Pancreas (tissue), 10 donors: Measurements from ENCODE around the gene FOXF2. TPM values are rescaled to one million over a fixed set of nuclear protein-coding genes. Genes with fewer than 3 reads are reported as not detected.
A peak's percentile ranks its signal among the peaks of the same experiment; 100 is the strongest.

Experiments used
- ATAC-seq, 4 donors: fragments of 200-7000 bp; cut with Tn5 transposase; one replicate each; pipeline versions ENCODE4 v1.8.0 to v1.9.1; 2020; ENCODE audit warnings: mild to moderate bottlenecking in 4 of 4, moderate library complexity in 4 of 4
- DNase-seq, 6 donors: peaks; one replicate each; pipeline ENCODE4 v3.0.0-alpha.2; 2020
- FAIRE-seq: peaks from 2 replicates; lab custom pipeline; 2012; peaks lifted over from hg19 to GRCh38; lab: Jason Lieb, UNC
- H3K27ac ChIP-seq, 4 donors: fragments of 200-600 bp; sonication (generic); 1 replicate in 3 of 4; 2 replicates in 1 of 4; pipeline versions ENCODE4 v1.5.0 to v1.8.0; 2020
- H3K27me3 ChIP-seq, 4 donors: fragments of 200-600 bp; one replicate each; pipeline ENCODE4 v1.8.0; 2021
- H3K36me3 ChIP-seq, 3 donors: fragments of 200-600 bp; sonication (generic) in 1 of 3; one replicate each; pipeline versions ENCODE4 v1.5.0 to v1.8.0; 2020 to 2021
- H3K4me1 ChIP-seq, 3 donors: fragments of 200-600 bp; one replicate each; pipeline ENCODE4 v1.8.0; 2021
- H3K4me3 ChIP-seq, 4 donors: fragments of 200-600 bp; sonication (generic) in 2 of 4; one replicate each; pipeline versions ENCODE4 v1.5.0 to v1.8.0; 2020 to 2021
- H3K9me3 ChIP-seq, 4 donors: fragments of 200-600 bp; one replicate each; pipeline ENCODE4 v1.8.0; 2021
- WGBS, 2 donors: extraction: QIAGEN DNeasy Blood & Tissue Kit; methylation state at CpG; one replicate each; pipeline ENCODE4 v1.1.7; 2013; 5-methylcytosine and 5-hydroxymethylcytosine counted together
- intact Hi-C, 3 donors: fragments of 100-400 bp; cut with DNase I; formaldehyde crosslinking; loops; one replicate each; pipeline versions ENCODE4 v1.11.1 to v1.14.2; 2022
- polyA plus RNA-seq, 2 donors: library from polyadenylated mRNA; stranded (reverse); fragments of 200-250 nt; gene quantifications; one replicate each; pipeline ENCODE4 v1.2.3, GENCODE V29; 2013
- total RNA-seq, 6 donors: library from RNA; stranded (reverse); fragmentation: NEBNext Ultra II Directional in 4 of 6; extraction: Animal tissue kit (Norgen Biotek cat#: 25700) in 4 of 6; gene quantifications; one replicate each; pipeline versions ENCODE4 v1.2.1 to v1.2.4, GENCODE V29; 2021 to 2023
- TF ChIP-seq, protein P1 (sequence below), 4 donors: fragments of 200-600 bp; sonication (generic) in 3 of 4; IDR thresholded peaks; one replicate each; pipeline versions ENCODE4 v1.5.0 to v1.8.0; 2021; ENCODE audit warnings: antibody characterized with exemption in 4 of 4
- donor health status: healthy with polysubstance abuse.
- donor health status: DM: no; HTN: no; CAD: no; lungs with moderate emphysema.
- donor health status: DM: no; HTN: no; CAD: no.
- donor health status: control.
- donor health status: control.
- donor health status: Bipolar disorder and iron deficiency.
- donor health status: DM: yes; HTN: yes; CAD: no.
- donor health status: DM: no; HTN: no; CAD: no.
- donor health status: DM: no; HTN: no; CAD: no.
- donor health status: DM: yes; HTN: yes; CAD: no.

FOXF2 gene
- total and polyA plus RNA-seq, 8 donors, result 0.12 to 0.90 (median 0.35) TPM

DNA sequence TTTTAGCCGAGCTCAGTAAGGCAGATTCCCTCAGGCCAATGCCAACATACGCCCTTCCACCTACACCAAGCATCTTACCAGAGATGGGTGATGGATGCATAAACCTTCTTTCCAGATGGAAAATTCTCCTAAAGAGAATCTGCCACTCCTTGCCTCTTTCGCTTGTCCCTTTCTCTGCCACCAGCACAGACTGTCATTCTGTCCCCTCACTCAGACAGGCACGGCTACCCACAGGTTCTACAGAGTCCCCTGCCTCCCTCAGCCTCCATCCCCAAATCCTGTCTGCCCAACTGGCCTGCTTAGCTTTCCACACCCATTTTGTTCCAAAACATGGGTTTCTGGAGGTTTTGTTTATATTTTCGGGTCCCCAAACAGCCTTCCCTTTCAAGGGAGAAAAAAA is 12.7 kb upstream of the FOXF2 start:
- Histone ChIP-seq H3K27me3 (peaks cover 5 to 49% (median 20%) of the 10 kb centered on the region in 4 donors), H3K4me1 (peaks cover 0 to 12% (median 12%) of the 10 kb centered on the region in 3 donors), H3K27ac (no peak overlapping the region), H3K4me3 (no peak overlapping the region), H3K36me3 (no peaks in the 10 kb centered on the region), H3K9me3 (no peaks in the 10 kb centered on the region)
- DNase-seq, result no peak
- no peak for FAIRE-seq
- intact Hi-C loops, result no loop called here
- ATAC-seq, result no peak
- TF ChIP-seq, protein P1, sequence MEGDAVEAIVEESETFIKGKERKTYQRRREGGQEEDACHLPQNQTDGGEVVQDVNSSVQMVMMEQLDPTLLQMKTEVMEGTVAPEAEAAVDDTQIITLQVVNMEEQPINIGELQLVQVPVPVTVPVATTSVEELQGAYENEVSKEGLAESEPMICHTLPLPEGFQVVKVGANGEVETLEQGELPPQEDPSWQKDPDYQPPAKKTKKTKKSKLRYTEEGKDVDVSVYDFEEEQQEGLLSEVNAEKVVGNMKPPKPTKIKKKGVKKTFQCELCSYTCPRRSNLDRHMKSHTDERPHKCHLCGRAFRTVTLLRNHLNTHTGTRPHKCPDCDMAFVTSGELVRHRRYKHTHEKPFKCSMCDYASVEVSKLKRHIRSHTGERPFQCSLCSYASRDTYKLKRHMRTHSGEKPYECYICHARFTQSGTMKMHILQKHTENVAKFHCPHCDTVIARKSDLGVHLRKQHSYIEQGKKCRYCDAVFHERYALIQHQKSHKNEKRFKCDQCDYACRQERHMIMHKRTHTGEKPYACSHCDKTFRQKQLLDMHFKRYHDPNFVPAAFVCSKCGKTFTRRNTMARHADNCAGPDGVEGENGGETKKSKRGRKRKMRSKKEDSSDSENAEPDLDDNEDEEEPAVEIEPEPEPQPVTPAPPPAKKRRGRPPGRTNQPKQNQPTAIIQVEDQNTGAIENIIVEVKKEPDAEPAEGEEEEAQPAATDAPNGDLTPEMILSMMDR (IDR thresholded peaks at IDR 0.05), result no peak
- WGBS, 2 donors, result 43 to 51% methylated on average over 5 of the region's 5 CpGs

DNA sequence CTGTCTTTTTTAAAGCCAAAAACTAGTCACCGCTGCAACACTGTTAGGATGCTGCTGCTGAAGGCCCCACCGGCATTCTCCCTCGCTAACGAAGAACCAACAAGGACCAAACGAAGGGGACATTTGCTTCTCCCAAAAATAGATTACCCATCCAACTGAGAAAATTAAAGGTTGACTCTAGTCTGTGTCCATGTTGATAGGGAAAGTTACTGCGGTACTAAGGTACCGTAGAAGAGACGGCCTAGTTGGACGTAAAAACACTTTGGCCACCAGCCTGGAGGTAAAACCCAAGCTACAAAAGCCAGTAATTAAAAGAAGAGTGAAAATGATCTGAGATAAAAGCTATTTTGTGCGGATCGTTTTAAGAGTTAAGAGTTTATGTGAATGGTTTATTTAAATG is 11.8 kb upstream of the FOXF2 start:
- intact Hi-C loops, result no loop called here
- 39 to 45% methylated on average over 11 of the region's 11 CpGs for WGBS, 2 donors
- DNase-seq (no peak), ATAC-seq (no peak), FAIRE-seq (no peak)
- TF ChIP-seq, protein P1 (IDR thresholded peaks at IDR 0.05), result no peak
- Histone ChIP-seq H3K27ac (no peak overlapping the region), H3K9me3 (no peaks in the 10 kb centered on the region), H3K27me3 (peaks cover 6 to 56% (median 23%) of the 10 kb centered on the region in 4 donors), H3K4me1 (peaks cover 0 to 15% (median 13%) of the 10 kb centered on the region in 3 donors), H3K4me3 (no peak overlapping the region), H3K36me3 (no peaks in the 10 kb centered on the region)

DNA sequence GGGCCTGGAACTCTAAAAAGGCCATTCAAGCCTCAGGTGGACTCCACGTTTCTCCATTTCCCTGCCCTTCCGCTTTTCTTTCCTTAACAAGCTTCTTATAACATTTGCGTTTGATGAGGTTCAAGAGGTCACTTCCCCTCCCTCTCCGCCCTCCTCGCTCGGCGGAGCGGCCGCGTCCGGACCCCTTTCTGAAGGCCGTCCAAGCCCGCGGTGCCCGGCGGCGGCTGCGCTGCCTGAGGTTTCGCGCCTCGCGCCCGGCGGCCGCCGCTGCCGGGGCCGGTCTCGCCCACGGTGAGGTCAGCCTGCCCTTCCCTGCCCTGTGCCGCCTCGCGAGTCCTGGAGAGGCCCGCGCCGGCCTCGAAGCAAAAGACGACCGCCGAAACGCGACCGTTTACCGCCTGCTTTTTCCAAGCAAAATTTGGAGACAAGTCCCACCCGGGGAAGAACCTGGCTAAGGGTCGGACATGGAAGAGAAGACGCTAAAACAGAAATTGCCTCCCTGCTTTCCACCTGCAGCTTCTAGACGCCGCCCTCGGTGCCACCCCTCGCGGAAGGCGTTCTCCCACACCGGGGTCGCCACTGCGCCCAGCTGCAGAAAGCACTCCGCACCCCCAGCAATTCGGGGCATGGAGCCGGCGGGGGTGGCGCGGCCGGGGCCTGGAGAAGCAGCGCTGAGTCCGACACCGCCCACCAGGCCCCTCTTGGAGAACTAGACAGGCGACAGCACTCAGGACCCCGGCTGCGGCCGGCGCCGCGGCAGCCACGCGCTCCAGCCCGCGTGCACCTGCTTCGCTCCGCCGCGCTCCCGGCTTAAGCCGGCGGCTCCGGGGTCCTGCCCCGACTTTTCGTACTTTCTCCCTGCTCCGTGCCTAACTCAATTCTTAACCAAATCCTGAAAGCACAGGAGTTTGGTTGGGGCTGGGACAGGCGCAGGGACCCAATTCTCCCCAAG is 11.0 kb upstream of the FOXF2 start:
- ATAC-seq (peak in 1 of 4 donors; percentile 12), DNase-seq (peak in 1 of 6 donors; percentile 72), FAIRE-seq (no peak)
- H3K27me3 ChIP-seq, result peaks cover 9 to 64% (median 23%) of the 10 kb centered on the region in 4 donors
- no peak overlapping the region for H3K27ac ChIP-seq
- H3K9me3 ChIP-seq, result no peaks in the 10 kb centered on the region
- no peaks in the 10 kb centered on the region for H3K36me3 ChIP-seq
- H3K4me3 ChIP-seq, result peak overlapping the region in 1 of 4 donors; percentile 25
- intact Hi-C loops, result no loop called here
- TF ChIP-seq, protein P1 (IDR thresholded peaks at IDR 0.05), result no peak
- peaks cover 0 to 15% (median 13%) of the 10 kb centered on the region in 3 donors for H3K4me1 ChIP-seq
- 5 to 7% methylated on average over 89 of the region's 89 CpGs for WGBS, 2 donors

DNA sequence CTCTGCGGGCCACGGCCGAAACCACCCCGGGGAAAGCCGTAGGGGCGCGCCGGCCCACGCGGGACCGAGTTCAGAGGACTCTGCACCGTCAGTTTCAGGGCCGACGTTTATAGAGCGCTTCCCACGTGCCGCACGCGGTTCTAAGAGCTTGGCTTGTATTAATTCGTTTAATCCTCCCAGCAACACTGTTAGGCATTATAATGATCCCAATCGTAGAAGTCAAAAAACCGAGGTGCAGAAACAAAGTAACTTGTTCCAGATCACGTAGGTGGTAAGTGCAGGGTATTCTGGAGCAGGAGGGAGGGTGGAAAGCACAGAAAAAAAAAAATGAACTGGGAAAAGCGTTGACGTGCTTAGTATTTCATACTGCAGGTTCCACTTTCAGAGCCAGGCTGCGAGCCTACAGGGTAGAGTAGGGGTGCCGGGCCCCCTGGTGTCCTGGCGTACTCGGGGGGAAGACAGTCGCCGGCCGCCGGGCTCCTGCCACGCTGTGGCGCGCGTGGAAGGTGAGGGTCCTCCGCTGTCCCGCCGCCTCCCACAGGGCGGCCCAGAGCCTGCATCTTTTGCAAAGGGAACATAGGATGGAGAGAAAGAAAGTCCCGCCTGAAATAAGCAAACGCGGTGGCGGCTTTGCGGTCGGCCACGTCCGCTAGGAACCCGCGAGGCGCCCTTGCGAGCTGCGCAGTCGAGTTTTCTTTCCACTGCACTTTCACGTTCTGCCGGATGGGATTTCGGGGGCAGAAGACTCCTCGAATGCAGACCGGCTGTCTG is 10.2 kb upstream of the FOXF2 start:
- H3K4me3 ChIP-seq, result peak overlapping the region in 1 of 4 donors; percentile 25
- TF ChIP-seq, protein P1 (IDR thresholded peaks at IDR 0.05), result no peak
- no peak for ATAC-seq
- H3K9me3 ChIP-seq, result no peaks in the 10 kb centered on the region
- peaks cover 9 to 66% (median 24%) of the 10 kb centered on the region in 4 donors for H3K27me3 ChIP-seq
- 6% methylated on average over 60 of the region's 60 CpGs for WGBS, 2 donors
- peak in 1 of 6 donors; percentile 53 for DNase-seq
- H3K36me3 ChIP-seq, result no peaks in the 10 kb centered on the region
- intact Hi-C loops, result no loop called here
- no peak overlapping the region for H3K27ac ChIP-seq
- H3K4me1 ChIP-seq, result peaks cover 0 to 15% (median 13%) of the 10 kb centered on the region in 3 donors
- FAIRE-seq, result no peak
